SKM-1 (cell line): ENCODE measurements around the gene IQCN.
A peak's percentile ranks its signal among the peaks of the same experiment; 100 is the strongest.

Experiments used
- DNase-seq: peaks from one replicate; lab custom pipeline; 2025; ENCODE audit not compliant: unreplicated experiment; lab: John Stamatoyannopoulos, UW

IQCN gene

DNA sequence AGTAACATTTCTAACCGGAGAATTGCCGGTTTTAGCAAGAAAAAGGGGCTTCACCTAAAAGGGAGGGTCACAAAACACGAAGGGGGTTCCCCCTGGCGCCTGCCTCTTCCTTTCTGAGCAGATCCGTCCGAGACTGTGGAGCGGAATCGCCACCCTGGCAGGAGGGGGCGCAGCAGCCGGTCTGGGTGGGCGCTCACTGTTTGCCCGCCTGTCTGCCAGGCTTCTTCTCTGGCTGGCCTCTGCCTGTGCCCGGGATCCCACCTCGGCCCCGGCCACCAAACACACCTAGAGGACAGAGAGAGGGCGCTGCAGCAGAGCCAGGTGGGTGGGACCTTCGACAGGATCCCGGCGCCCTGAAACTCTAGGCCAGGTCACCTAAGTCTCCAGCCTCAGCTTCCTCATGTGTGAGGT, 33.0 kb upstream of the IQCN start:
- DNase-seq, result no peak

DNA sequence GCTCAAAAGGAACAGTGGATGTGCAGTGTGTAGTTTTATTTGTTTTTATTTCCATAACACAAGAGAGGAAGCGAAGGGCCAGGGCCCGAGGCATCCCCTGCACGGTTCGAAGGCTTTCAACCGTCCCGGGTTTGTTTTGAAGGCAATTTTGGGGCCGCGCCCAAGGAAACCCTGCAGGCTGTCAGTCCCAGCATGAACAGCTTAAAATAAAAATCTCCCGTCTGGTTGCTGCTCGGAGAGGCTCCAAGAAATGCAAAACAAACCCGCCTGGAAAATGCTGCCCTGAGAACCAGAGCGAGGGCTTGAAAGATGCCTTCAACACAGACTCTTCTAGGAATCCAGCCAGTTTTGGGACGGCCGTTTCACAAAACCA, 32.6 kb upstream of the IQCN start:
- DNase-seq, result no peak

DNA sequence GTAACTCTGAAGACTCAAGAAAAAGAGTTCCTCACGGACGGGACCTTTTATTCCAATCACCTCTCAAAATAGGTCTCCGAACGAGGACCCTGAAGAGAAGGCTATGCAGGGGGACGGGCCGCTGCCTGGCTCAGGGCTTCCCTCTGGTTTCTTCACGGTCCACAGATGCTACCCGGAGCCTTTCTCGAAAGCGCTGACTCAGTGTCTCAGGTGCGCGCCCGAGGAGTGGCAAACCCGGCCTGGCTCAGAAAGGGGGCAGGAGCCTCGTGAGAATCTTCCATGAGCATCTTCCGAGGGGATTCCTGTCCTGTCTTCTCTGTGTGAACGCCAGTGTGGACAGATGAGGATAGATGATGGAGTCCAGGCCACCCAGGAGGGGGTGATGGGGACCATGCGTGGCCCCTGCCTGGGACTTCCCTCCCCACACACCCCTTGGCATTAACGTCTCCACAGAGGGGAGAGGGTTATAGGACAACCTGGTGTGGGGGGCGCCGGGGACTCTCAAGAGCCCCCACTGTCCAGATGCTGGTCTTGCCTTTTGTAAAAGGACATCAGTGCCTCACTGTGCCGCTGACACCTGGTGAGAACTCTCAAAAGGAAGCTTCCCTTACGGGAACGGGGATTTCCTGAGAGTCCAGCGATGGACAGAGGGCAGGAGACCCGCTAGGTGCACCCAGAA, 32.1 kb upstream of the IQCN start:
- no peak for DNase-seq

DNA sequence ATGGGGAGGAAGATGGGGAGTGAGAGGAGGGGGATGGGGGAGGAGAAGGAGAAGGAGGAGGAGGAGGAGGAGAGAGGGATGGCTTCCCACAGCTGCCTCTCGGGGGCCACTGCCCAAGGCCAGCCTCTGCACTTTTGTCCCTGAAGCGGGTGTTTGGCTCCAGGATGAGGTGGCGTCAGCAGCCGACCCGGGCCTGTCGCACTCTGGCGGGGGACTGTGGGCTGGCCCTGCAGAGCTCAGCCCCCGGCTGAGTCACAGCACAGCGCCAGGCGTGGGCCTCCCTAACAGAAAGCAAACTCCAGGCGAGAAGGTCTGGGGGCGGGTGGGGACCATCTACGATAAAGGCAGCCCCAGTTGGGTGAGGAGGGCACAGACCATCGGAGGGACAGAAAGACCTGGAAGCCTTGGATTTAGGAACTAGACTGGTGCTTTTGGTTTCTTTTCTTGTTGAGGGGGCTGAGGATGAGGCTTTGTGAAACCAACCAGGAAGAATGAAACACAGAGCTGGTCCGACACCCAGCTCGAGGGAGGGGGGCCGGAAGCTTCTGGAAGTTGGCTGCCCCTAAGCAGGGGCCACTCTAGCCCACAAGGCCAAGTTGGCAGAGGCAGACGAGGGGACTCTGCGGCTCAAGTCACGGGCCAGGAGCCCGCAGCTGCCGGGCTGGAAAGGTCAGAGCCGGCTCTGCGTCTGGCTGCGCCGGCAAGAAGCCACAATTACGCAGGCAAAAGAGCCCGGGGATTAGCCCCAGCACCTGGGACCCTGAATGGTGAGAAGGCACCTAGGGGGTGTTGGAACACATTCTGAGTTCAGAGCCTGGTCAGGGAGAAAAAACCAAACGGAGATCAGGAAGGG, 30.4 kb upstream of the IQCN start:
- DNase-seq, result no peak

DNA sequence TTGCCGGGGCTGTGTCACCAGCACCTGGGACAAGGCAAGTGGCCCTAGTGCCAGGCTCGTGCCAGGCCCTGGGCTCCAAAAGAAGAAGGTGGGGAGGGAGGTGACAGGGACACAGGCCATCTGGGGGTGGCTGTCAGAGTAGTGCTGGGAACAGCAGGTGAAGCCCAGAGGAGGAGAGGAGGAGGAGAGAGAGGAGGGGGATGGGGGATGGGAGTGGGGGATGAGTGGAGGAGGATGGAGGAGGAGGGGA, 29.9 kb upstream of the IQCN start:
- DNase-seq, result no peak

DNA sequence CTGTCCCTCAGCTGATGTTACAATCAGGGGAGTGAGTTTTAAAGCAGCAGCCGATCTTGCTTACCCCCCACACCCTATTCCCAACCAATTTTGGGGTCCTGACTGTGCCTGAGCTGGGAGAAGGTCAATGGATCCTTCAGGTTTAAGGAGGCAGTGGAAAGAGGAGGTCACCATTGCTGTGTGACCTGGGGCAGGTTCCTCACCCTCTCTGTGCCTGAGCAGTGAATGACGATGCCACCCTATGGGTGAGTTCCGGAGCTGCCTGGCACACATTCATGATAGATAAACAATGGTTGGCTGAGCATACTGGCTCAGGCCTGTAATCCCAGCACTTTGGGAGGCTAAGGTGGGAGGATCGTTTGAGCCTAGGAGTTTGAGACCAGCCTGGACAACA, 27.5 kb upstream of the IQCN start:
- no peak for DNase-seq

DNA sequence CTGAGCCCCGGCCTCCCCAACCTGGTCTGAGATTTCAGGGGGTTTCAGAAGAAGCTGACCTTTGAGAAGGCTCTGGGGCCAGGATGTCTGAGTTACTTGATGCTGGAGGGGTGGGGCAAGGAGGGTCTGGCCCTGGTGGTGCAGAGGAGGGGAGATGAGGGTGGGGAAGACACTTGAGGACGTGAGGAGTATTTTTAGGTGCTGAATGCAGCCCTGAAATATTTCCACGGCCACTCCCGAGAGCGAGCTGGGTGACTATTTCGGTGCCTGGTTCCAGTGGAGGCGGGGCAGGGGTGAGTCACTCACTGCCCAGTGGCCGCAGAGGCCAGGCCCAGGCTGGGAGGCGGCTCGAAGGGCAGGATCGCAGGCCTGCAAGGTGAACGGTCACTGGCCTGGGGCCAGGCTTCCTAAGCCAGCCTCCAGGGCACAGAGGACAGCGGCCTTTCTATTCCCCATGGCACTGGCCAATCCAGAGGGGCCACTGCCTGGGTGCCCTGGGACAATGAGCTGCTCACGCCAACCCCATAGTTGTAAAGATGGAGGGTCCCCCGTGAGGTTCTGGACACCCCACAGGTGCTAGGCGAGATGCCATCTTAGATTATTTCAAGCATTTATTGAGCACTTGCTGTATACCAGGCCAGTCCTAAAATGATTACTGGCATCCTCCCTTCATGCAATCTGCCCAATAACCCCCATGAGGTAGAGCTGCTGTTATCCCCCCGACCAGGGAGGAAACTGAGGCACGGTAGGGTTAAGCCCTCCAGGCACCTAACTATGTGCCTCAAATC, 26.9 kb upstream of the IQCN start:
- no peak for DNase-seq

DNA sequence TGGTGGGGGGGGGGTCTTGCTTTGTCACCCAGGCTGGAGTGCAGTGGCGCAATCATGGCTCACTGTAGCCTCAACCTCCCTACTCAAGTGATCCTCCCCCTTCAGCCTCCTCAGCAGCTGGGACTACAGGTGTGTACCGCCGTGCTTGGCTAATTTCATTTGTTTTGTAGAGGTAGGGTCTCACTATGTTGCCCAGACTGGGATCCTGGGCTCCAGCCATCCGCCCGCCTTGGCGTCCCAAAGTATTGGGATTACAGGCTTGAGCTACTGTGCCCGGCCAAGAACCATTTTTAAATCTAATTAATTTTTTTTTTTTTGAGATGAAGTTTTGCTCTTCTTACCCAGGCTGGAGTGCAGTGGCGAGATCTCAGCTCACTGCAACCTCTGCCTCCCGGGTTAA, 25.4 kb upstream of the IQCN start:
- no peak for DNase-seq

DNA sequence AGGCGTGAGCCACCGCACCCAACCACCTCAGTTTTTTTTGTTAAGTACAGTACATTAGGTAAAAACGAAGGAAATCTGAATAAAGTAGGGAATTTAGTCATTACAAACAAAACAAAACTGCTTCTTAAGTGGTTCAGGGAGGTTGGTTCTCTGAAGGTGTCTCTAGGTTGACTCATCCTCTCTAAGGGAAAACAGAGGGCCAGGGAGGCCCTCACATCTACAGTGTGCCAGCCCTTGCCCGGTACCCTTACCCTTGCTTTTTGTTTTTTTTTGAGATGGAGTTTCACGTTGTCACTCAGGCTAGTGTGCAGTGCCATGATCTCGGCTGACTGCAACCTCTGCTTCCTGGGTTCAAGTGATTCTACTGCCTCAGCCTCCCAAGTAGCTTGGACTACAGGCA, 24.3 kb upstream of the IQCN start:
- no peak for DNase-seq

DNA sequence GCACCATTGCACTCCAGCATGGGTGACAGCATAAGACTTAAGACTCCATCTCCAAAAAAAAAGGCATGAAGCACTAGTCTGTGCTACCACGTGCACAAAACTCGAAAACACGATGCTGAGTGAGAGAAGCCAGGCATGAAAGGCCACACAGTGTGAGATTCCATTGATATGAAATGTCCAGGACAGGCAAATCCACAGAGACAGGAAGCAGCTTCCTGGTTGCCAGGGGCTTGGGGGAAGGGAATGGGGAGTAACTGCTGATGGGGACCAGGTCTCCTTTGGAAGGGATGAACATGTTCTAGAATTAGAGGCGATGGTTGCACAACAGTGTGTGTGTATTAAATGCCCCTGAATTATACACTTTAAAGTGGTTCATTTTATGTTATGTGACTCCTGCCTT, 23.1 kb upstream of the IQCN start:
- DNase-seq, result no peak

DNA sequence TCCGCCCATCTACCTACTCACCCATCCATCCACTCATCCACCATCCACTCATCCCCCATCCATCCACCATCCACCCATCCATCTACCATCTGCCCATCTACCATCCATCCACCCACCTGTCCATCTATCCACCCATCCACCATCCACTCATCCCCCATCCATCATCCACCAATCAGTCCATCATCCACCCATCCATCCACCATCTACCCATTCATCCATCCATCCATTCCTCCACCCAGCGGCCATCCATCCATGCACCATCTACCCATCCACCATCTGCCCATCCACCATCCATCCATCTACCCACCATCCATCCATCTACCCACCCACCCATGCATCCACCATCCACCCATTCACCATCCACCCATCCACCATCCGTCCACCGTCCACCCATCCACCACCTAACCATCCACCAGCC, 20.8 kb upstream of the IQCN start:
- DNase-seq, result no peak

DNA sequence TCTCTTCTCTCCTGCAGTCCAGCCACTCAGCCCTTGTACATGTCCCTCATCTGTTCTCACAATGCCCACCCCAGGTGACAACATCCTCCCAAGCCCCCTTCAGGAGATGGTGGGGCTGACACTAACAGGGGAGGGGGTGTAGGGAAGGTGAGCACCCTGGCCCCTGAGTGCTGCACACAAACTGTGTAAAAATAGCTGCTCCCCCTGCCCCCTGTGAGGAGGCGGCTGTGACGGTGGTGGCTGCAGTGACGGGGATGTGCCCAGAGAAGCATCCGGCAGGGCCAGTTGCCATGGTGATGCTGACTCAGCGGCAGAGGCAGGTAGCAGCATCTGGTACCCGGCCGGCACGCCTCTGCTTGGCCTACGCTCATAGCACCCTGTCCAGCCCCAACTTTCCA, 20.2 kb upstream of the IQCN start:
- no peak for DNase-seq

DNA sequence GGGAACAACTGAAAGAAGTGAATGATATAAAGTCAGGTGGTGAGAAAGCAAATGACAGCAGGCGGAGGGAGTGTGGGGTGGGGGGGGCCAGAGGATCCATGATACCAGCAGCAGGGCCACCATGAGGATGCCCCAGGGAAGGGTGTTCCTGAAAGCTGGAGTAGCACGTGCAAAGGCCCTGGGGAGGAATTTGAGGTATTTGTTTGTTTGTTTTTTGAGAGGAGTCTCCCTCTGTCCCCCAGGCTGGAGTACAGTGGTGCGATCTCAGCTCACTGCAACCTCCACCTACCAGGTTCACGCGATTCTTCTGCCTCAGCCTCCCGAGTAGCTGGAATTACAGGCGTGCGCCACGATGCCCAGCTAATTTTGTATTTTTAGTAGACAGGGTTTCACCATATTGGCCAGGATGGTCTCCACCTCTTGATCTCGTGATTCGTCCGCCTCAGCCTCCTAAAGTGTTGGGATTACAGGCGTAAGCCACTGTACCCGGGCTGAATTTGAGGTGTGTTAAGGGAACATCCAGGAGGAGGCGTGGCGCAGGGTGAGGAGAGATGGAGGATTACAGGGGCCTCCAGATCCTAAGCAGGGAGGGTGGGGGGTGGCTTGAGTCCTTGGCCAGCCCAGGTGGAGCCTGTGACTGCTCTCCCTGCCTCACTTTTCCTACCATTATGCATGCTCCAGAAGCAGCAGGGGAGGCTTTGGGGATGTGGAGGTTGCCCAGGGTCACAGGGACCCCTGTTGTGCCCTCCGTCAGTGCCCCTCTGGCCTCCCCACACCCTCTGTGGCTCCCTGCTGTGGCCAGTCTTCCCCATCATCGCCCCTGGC, 19.6 kb upstream of the IQCN start:
- no peak for DNase-seq

DNA sequence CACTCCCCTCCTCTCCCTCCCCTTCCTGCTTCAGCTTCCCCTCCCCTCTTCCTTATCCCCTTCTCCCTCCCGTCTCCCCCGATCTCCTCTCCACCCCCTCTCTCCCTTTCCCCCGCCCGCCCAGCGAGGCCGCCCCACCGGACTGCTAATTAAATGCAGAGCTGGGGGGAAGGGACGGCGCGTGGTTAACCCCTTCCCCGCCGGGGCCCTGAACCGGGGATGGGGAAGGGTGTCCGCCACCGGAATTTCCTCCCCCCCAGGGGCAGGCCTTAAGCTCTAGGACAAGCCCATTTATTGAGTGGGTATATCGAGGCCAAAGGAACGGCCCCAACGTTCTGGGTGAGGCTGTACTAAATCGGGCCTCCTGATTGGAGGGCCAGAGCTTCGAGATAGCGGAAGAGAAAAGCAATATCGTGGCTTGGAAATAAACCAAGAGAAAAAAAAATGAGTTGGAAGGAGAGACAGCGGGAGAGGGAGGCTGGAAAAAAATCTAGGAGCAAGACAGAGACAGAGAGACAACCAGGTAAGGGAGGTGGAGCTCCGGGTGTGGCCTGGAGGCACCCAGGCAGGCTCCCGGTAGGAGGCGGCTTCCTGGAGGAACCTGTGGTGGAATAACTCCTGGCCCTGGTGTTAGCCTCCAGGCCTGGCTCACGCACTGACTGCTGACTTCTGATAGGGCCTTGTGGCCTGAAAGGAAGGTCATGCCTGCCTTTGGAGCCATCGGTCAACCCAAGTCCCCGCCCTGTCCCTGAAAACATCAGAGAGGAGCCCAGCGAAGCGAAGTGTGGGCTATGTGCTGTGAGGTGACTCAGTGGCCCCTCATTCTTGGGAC, 18.8 kb upstream of the IQCN start:
- no peak for DNase-seq

DNA sequence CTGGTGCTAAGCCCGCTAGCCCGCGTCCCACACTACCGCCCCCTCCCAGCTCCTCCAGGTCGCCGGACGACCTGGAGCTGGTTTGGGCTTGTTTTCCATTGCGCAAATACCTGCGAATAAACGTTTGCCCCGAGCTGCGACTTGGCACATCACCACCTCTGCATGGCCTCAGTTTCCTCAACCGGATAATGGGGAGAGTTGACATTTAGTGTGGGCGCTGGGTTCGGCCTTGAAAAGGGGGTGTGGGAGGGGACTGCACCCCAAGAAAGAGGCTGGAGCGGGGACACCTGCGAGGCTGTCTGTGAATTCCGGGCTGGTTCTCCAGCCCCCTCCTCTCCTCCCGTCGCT, 18.2 kb upstream of the IQCN start:
- DNase-seq, result no peak

DNA sequence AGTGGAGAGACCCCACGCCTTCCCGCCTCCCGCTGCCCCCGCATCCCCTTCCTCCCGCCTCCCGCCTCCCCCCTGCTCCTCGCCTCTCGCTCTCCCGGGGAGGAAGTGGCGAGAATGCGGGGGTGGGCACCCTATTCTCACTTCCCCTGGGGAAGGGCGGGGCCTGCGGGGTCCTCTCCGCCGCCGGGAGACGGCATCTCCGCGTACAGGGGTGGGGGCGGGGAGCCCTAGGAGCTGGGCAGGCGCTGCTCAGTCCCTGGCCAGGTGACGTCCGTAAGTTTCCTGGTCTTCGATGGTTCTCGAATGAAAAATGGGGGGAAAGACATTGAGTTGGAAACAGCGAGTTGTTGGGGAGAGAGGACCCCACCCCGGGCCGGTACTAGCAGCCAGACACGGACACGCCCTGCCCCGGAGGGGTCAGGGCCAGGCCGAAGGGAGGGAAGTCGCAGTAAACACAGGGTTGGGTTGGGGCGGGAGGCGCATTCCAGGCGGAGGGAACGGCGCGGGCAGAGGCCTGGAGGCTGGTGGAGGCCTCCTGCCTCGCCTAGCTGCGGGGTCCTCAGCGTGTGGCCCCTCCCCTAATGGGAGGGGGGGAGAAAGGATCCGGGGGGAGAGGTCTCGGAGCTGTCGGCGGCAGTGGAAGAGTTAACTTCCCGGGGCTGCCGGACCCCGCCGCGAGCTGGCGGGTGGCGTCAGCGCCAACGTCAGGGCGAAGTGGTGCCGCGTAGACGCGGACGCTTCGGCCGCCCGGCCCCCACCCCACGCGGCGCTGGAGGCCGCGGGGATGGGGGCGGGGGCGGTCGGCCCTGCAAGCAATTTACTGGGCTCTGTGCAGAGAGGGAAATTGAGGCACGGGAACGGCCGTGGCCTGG, 17.6 kb upstream of the IQCN start:
- DNase-seq, result peak; percentile 87

DNA sequence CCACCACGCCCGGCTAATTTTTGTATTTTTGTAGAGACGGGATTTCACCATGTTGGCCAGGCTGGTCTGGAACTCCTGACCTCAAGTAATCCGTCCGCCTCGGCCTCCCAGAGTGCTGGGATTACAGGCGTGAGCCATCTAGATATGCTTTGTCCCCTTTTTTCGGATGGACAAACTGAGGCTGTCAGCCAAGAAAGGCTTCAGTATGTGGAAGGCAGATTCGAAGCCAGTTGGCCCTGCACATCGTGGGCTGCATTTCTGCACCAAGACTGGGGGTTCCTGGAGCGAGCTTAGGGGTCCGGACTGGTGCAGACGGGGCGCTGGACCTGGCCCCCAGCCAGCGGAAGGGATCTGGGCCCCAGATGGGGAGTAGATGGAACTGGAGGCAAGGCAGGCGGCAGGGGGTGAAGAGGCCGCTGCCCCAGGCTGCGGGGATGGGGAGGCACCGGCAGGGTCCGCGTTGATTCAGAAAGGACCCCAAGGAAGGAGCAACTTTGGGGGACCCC, 16.8 kb upstream of the IQCN start:
- no peak for DNase-seq

DNA sequence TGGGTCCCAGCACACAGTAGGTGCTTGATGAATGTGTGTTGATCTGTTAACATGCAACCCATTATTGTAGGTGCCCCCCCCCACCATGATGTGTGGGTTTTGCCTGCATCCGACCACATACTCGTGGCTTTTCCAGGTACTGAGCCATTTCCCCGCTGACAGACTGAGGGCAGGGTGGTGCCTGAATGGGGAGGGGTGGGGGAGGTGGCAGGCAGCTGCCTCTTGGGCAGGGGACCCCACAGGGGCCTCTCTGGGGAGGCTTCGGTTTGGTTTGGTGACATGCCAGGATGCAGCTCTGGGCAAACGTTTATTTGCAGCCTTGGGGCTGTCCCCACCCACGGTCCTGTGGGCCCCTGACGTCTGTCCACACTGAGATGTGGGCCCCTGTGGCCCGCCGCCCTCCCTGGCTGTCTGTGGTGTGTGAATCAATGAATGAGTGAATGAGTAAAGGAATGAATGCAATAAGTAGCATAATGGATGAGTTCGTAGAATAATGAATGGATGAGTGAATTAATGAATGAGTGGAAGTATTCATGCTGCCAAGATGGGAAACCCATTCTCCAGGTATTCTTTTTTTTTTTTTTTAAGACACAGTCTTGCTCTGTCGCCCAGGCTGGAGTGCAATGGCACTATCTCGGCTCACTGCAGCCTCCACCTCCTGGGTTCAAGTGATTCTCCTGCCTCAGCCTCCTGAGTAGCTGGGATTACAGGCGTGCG, 16.2 kb upstream of the IQCN start:
- DNase-seq, result no peak
